ENCODE results near the gene LGALS7. TPM values are rescaled to one million over a fixed set of nuclear protein-coding genes. Genes with fewer than 3 reads are reported as not detected.
A peak's percentile ranks its signal among the peaks of the same experiment; 100 is the strongest.
"Not testable (repeated sequence)": the region's sequence is repeated elsewhere in the genome, so short reads cannot be mapped to it uniquely, and the experiment has no call there.

The LGALS7 gene
- total RNA-seq, 4 donors from 2014 or later, result not detected

- no peaks in the 10 kb centered on the region for H3K27me3 ChIP-seq
- no peak overlapping the region for H3K27ac ChIP-seq
- peak in 1 of 2 donors; percentile 49 for DNase-seq (ENCODE audit: low spot score in 2 of 2)
- 46 to 48% methylated on average over 10 of the region's 10 CpGs for WGBS, 2 donors
- TF ChIP-seq CTCF (IDR thresholded peaks at IDR 0.05) (no peak), EP300 (IDR thresholded peaks at IDR 0.05) (no peak), POLR2A (IDR thresholded peaks at IDR 0.05) (no peak)
- H3K4me3 ChIP-seq, result no peak overlapping the region
- no peaks in the 10 kb centered on the region for H3K4me1 ChIP-seq
- no peaks in the 10 kb centered on the region for H3K36me3 ChIP-seq
- no peaks in the 10 kb centered on the region for H3K9me3 ChIP-seq
Observed at GRCh38 chr19:38759590-38760003, 13.7 kb downstream of the LGALS7 start.

- H3K4me1 ChIP-seq; H3K27ac ChIP-seq; H3K27me3 ChIP-seq; H3K9me3 ChIP-seq; DNase-seq (ENCODE audit: low spot score in 2 of 2); H3K4me3 ChIP-seq; H3K36me3 ChIP-seq: not testable (repeated sequence)
- WGBS, 2 donors, result 67 to 100% methylated on average over 1 to 2 of the region's 2 CpGs
Observed at GRCh38 chr19:38754196-38754595, 19.1 kb downstream of the LGALS7 start.

GRCh38 chr19:38753783-38754182 lies 19.5 kb downstream of the LGALS7 start:
- H3K4me3 ChIP-seq; H3K4me1 ChIP-seq; H3K27ac ChIP-seq; H3K36me3 ChIP-seq; H3K27me3 ChIP-seq; H3K9me3 ChIP-seq; DNase-seq (ENCODE audit: low spot score in 2 of 2): not testable (repeated sequence)
- 69 to 81% methylated on average over 3 of the region's 3 CpGs for WGBS, 2 donors

GRCh38 chr19:38745316-38745715 lies 28.0 kb downstream of the LGALS7 start:
- Histone ChIP-seq H3K36me3 (no peaks in the 10 kb centered on the region), H3K4me3 (no peak overlapping the region), H3K4me1 (no peaks in the 10 kb centered on the region), H3K27me3 (no peaks in the 10 kb centered on the region), H3K9me3 (no peaks in the 10 kb centered on the region), H3K27ac (no peak overlapping the region)
- TF ChIP-seq EP300 (IDR thresholded peaks at IDR 0.05) (no peak), POLR2A (IDR thresholded peaks at IDR 0.05) (no peak), CTCF (IDR thresholded peaks at IDR 0.05) (no peak)
- no peak for DNase-seq (ENCODE audit: low spot score in 2 of 2)
- WGBS, 2 donors, result 80 to 83% methylated on average over 7 of the region's 7 CpGs

- no peaks in the 10 kb centered on the region for H3K36me3 ChIP-seq
- H3K9me3 ChIP-seq, result no peaks in the 10 kb centered on the region
- no peak overlapping the region for H3K27ac ChIP-seq
- no peak overlapping the region for H3K4me3 ChIP-seq
- WGBS, 2 donors, result 86 to 87% methylated on average over 6 of the region's 6 CpGs
- TF ChIP-seq POLR2A (IDR thresholded peaks at IDR 0.05) (no peak), EP300 (IDR thresholded peaks at IDR 0.05) (no peak), CTCF (IDR thresholded peaks at IDR 0.05) (no peak)
- H3K27me3 ChIP-seq, result no peaks in the 10 kb centered on the region
- DNase-seq (ENCODE audit: low spot score in 2 of 2), result no peak
- peaks cover 0 to 2% (median 0%) of the 10 kb centered on the region in 4 donors for H3K4me1 ChIP-seq
Observed at GRCh38 chr19:38744874-38745273, 28.4 kb downstream of the LGALS7 start.

- H3K27ac ChIP-seq, result no peak within 1 kb of the TSS
- DNase-seq (ENCODE audit: low spot score in 2 of 2), result no peak
- no peak within 1 kb of the TSS for H3K4me3 ChIP-seq
- H3K36me3 ChIP-seq, result no peaks in the 10 kb centered on the region
- WGBS, 2 donors, result 78 to 82% methylated on average over 10 of the region's 10 CpGs
- no peaks in the 10 kb centered on the region for H3K9me3 ChIP-seq
- peaks cover 0 to 6% (median 0%) of the 10 kb centered on the region in 4 donors for H3K4me1 ChIP-seq
- H3K27me3 ChIP-seq, result no peaks in the 10 kb centered on the region
- TF ChIP-seq POLR2A (IDR thresholded peaks at IDR 0.05) (no peak), CTCF (IDR thresholded peaks at IDR 0.05) (no peak), EP300 (IDR thresholded peaks at IDR 0.05) (no peak)
Observed at GRCh38 chr19:38744298-38744681, 29.0 kb downstream of the LGALS7 start, which contains the start of gene CAPN12. TSS of gene CAPN12 (minus strand) at chr19:38744474. CDS start at chr19:38744165, 309 bp downstream.

Data from tibial nerve (tissue), 4 donors.